HepG2 (cell line): ENCODE results near the gene MYO1B. TPM values are rescaled to one million over a fixed set of nuclear protein-coding genes. Genes with fewer than 3 reads are reported as not detected.

Source experiments
- ATAC-seq: fragments of 200-7000 bp; cut with Tn5 transposase; 3 replicates; pipeline ENCODE4 v1.9.1; 2020; ENCODE audit warnings: mild to moderate bottlenecking, moderate library complexity
- BruUV-seq: library from RNA; stranded (reverse); fragments of 400-500 nt; replicated peaks from 2 replicates; lab custom pipeline; 2021; lab: Mats Ljungman, UMichigan
- CTCF ChIA-PET: fragments of 300-600 bp; formaldehyde crosslinking; extraction: SDS; loops from one replicate; lab custom pipeline; 2021; ENCODE audit warnings: low total read pairs, inconsistent platforms, low intra/inter-chr PET ratio; lab: Yijun Ruan, JAX
- POLR2A ChIA-PET: fragments of 350-600 bp; sonication (Branson Sonifier 250); formaldehyde crosslinking; loops from one replicate; lab custom pipeline; 2020; ENCODE audit warnings: antibody characterized with exemption, inconsistent platforms; lab: Yijun Ruan, JAX
- DNase-seq: peaks from one replicate; pipeline ENCODE4 v3.0.0-alpha.2; 2015; ENCODE audit warnings: low spot score
- FAIRE-seq: peaks from 3 replicates; lab custom pipeline; 2011; peaks lifted over from hg19 to GRCh38; lab: Jason Lieb, UNC
- H2AFZ ChIP-seq: one replicate; pipeline ENCODE4 v1.6.1; 2011; ENCODE audit warnings: low read length, inconsistent platforms
- H3K27ac ChIP-seq: fragments of 300-600 bp; 3 replicates; pipeline ENCODE4 v1.8.0; 2011; ENCODE audit warnings: mixed run types, mild to moderate bottlenecking, mixed read lengths, low read length, inconsistent platforms; ENCODE audit not compliant: insufficient read depth; ENCODE audit errors: extremely low read length
- H3K27me3 ChIP-seq, 2 experiments: fragments of 200-600 bp in 1 of 2; 2 replicates in 1 of 2; 3 replicates in 1 of 2; pipeline versions ENCODE4 v1.6.0 to v1.8.0; 2011; ENCODE audit warnings: low read length in 2 of 2, mild to moderate bottlenecking in 2 of 2, moderate library complexity in 2 of 2, inconsistent platforms in 1 of 2; ENCODE audit not compliant: insufficient read depth in 2 of 2, control insufficient read depth in 1 of 2
- H3K36me3 ChIP-seq, 2 experiments: fragments of 200-600 bp in 1 of 2; replicated peaks in 1 of 2; 2 replicates in 1 of 2; 3 replicates in 1 of 2; pipeline versions ENCODE4 v1.5.1 to v1.8.0; 2011; ENCODE audit warnings: low read length in 2 of 2, inconsistent platforms in 1 of 2; ENCODE audit not compliant: insufficient read depth in 2 of 2, control insufficient read depth in 1 of 2
- H3K4me1 ChIP-seq: 2 replicates; pipeline ENCODE4 v1.5.1; 2012; ENCODE audit warnings: low read length, inconsistent platforms; ENCODE audit not compliant: insufficient read depth
- H3K4me2 ChIP-seq: 2 replicates; pipeline ENCODE4 v1.6.0; 2011; ENCODE audit warnings: low read depth, low read length, inconsistent platforms
- H3K4me3 ChIP-seq, 3 experiments: fragments of 200-600 bp in 1 of 3; sonication (generic), shearing (Covaris generic) in 1 of 3; replicated peaks in 1 of 3; 2 replicates each; pipeline ENCODE4 v1.5.1; 2011 to 2016; ENCODE audit warnings: low read length in 3 of 3, inconsistent platforms in 2 of 3, low read depth in 2 of 3, mild to moderate bottlenecking in 2 of 3, control low read depth in 1 of 3, mixed read lengths in 1 of 3; ENCODE audit not compliant: insufficient read depth in 1 of 3
- H3K79me2 ChIP-seq: one replicate; pipeline ENCODE4 v1.6.1; 2011; ENCODE audit warnings: low read length, inconsistent platforms; ENCODE audit not compliant: insufficient read depth
- H3K9ac ChIP-seq: 2 replicates; pipeline ENCODE4 v1.6.0; 2011; ENCODE audit warnings: mild to moderate bottlenecking, low read depth, low read length, inconsistent platforms; ENCODE audit not compliant: insufficient read depth
- H3K9me3 ChIP-seq: 2 replicates; pipeline ENCODE4 v1.5.1; 2012; ENCODE audit warnings: mild to moderate bottlenecking, low read length
- H4K20me1 ChIP-seq: 2 replicates; pipeline ENCODE4 v1.6.0; 2011; ENCODE audit warnings: inconsistent platforms, mild to moderate bottlenecking, low read length, moderate library complexity; ENCODE audit not compliant: insufficient read depth
- HNRNPH1 ChIP-seq: fragments of 200-400 bp; formaldehyde crosslinking; optimal IDR thresholded peaks from 2 replicates; pipeline ENCODE3; 2017; ENCODE audit warnings: mild to moderate bottlenecking, low read depth, low read length
- PHF5A ChIP-seq: IDR thresholded peaks from one replicate; pipeline ENCODE4 v1.6.1; 2018; ENCODE audit warnings: low read depth, missing genetic modification reagents; ENCODE audit not compliant: unreplicated experiment
- RBM39 ChIP-seq: fragments of 200-400 bp; formaldehyde crosslinking; IDR thresholded peaks from one replicate; pipeline ENCODE4 v1.6.1; 2018; ENCODE audit warnings: antibody characterized with exemption, mild to moderate bottlenecking, low read depth, low read length; ENCODE audit not compliant: poor library complexity, severe bottlenecking
- RFX3 ChIP-seq: IDR thresholded peaks from 2 replicates; pipeline ENCODE4 v1.6.1; 2016; ENCODE audit warnings: missing biosample characterization, missing genetic modification reagents
- STAT5B ChIP-seq: sonication (generic); formaldehyde crosslinking; IDR thresholded peaks from 2 replicates; pipeline ENCODE4 v1.4.0; 2020; ENCODE audit warnings: missing genetic modification reagents
- ZNF224 ChIP-seq: sonication (generic); formaldehyde crosslinking; IDR thresholded peaks from 2 replicates; pipeline ENCODE4 v1.5.0; 2020; ENCODE audit warnings: mild to moderate bottlenecking, missing genetic modification reagents
- ZNF3 ChIP-seq: IDR thresholded peaks from 2 replicates; pipeline ENCODE4 v1.7.0; 2017; ENCODE audit warnings: inconsistent platforms
- ZNF407 ChIP-seq: sonication (generic); formaldehyde crosslinking; IDR thresholded peaks from one replicate; pipeline ENCODE4 v1.5.1; 2020; ENCODE audit warnings: mild to moderate bottlenecking, missing genetic modification reagents; ENCODE audit errors: not compliant biosample characterization
- ZNF605 ChIP-seq: sonication (generic); formaldehyde crosslinking; IDR thresholded peaks from 2 replicates; pipeline ENCODE4 v1.8.0; 2022; ENCODE audit warnings: mild to moderate bottlenecking, missing genetic modification reagents
- ZNF639 ChIP-seq: conservative IDR thresholded peaks from 2 replicates; pipeline ENCODE4 v1.6.1; 2018; ENCODE audit warnings: missing genetic modification reagents
- WGBS: methylation state at CpG from one replicate; pipeline ENCODE4 v1.1.6; 2017; ENCODE audit warnings: low lambda C conversion rate; 5-methylcytosine and 5-hydroxymethylcytosine counted together
- in situ Hi-C: cut with HindIII; loops from 2 replicates; pipeline ENCODE4 v1.10.0; 2017; ENCODE audit warnings: low pct_unique_long_range_greater_than_20kb; ENCODE audit not compliant: extremely low pct_ligation_motif_present
- intact Hi-C: fragments of 100-400 bp; cut with micrococcal nuclease; formaldehyde crosslinking; loops from one replicate; pipeline ENCODE4 v1.10.0; 2022; ENCODE audit not compliant: unreplicated experiment
- polyA plus RNA-seq, 8 experiments: library from polyadenylated mRNA; depleted of rRNA in 3 of 8; stranded (reverse) in 7 of 8; unstranded in 1 of 8; fragments of >200 nt; fragmentation: Illumina TruSeq in 4 of 8; extraction: Trizol in 4 of 8; gene quantifications; 2 replicates each; pipeline versions ENCODE4 v1.2.1 to v1.2.3, GENCODE V29; 2011 to 2016; ENCODE audit warnings: low read depth in 4 of 8, missing spikeins in 1 of 8, mixed read lengths in 1 of 8; ENCODE audit not compliant: insufficient read depth in 1 of 8
- total RNA-seq, 5 experiments: library from RNA; depleted of rRNA; stranded (reverse); fragments of >200 nt; fragmentation: Illumina TruSeq; extraction: Trizol; gene quantifications; 2 replicates each; pipeline ENCODE4 v1.2.3, GENCODE V29; 2016; ENCODE audit warnings: low read depth in 1 of 5
- TF ChIP-seq, protein P1 (sequence below): sonication (generic); formaldehyde crosslinking; IDR thresholded peaks from 2 replicates; pipeline ENCODE4 v1.4.0; 2020; ENCODE audit warnings: missing genetic modification reagents
- TF ChIP-seq, protein P2 (sequence below): sonication (generic); formaldehyde crosslinking; IDR thresholded peaks from 2 replicates; pipeline ENCODE4 v1.9.0; 2021; ENCODE audit warnings: missing genetic modification reagents, mild to moderate bottlenecking, borderline replicate concordance

The MYO1B gene
- total and polyA plus RNA-seq, 2 of the 13 experiments (the other 11 are each of a cell fraction or from before 2014, with no cell fraction given), result 36.9 to 89.8 TPM

DNA sequence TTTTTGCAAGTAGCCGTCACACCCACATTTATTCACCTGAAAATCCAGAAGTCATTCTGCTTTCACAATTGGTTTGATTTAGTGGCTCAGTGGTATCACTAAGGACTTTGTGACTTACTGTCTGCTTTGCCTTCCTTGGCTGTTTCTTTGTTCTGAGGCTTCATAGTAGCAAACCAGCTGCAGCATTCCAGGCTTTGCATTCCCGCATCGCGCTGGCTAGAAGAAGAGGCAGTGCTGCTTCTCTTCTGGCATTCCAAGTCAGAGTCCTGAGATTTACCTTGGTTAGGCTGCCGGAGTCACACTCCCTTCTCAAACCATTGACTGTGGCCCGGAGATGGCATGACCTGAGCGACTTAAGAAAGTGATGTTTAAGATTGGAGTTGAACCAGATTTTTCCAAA lies 35.1 kb downstream of the MYO1B start:
- DNase-seq (no peak), ATAC-seq (peak; percentile 39), FAIRE-seq (no peak)
- H4K20me1 ChIP-seq, result no peaks in the 10 kb centered on the region
- intact Hi-C loops (no loop called here), in situ Hi-C loops (no loop called here)
- no peak overlapping the region for H3K4me3 ChIP-seq
- ChIA-PET POLR2A (interaction anchor here (0.8 kb wide), 1 partner anchor 34 kb away, joined by 3 read pairs; no protein-coding TSS in a partner anchor), CTCF (no interaction called here)
- BruUV-seq, result no TSS peak
- H3K4me1 ChIP-seq, result peaks cover 20% of the 10 kb centered on the region
- no peaks in the 10 kb centered on the region for H3K27me3 ChIP-seq
- H3K79me2 ChIP-seq, result peaks cover 42% of the 10 kb centered on the region
- H3K36me3 ChIP-seq, result peaks cover 11 to 53% of the 10 kb centered on the region in 2 experiments
- no peaks in the 10 kb centered on the region for H3K9me3 ChIP-seq
- H3K27ac ChIP-seq, result peak overlapping the region; percentile 25
- 96% methylated on average over 7 of the region's 7 CpGs for WGBS
- H3K9ac ChIP-seq, result no peak overlapping the region
- H2AFZ ChIP-seq, result no peak overlapping the region
- no peak overlapping the region for H3K4me2 ChIP-seq
- TF ChIP-seq RFX3, result no peak
- no peak for TF ChIP-seq HNRNPH1
- TF ChIP-seq, protein P1, sequence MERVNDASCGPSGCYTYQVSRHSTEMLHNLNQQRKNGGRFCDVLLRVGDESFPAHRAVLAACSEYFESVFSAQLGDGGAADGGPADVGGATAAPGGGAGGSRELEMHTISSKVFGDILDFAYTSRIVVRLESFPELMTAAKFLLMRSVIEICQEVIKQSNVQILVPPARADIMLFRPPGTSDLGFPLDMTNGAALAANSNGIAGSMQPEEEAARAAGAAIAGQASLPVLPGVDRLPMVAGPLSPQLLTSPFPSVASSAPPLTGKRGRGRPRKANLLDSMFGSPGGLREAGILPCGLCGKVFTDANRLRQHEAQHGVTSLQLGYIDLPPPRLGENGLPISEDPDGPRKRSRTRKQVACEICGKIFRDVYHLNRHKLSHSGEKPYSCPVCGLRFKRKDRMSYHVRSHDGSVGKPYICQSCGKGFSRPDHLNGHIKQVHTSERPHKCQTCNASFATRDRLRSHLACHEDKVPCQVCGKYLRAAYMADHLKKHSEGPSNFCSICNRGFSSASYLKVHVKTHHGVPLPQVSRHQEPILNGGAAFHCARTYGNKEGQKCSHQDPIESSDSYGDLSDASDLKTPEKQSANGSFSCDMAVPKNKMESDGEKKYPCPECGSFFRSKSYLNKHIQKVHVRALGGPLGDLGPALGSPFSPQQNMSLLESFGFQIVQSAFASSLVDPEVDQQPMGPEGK (CRISPR knock-in tag), result no peak
- TF ChIP-seq ZNF639 (CRISPR knock-in tag), result no peak
- TF ChIP-seq, protein P2, sequence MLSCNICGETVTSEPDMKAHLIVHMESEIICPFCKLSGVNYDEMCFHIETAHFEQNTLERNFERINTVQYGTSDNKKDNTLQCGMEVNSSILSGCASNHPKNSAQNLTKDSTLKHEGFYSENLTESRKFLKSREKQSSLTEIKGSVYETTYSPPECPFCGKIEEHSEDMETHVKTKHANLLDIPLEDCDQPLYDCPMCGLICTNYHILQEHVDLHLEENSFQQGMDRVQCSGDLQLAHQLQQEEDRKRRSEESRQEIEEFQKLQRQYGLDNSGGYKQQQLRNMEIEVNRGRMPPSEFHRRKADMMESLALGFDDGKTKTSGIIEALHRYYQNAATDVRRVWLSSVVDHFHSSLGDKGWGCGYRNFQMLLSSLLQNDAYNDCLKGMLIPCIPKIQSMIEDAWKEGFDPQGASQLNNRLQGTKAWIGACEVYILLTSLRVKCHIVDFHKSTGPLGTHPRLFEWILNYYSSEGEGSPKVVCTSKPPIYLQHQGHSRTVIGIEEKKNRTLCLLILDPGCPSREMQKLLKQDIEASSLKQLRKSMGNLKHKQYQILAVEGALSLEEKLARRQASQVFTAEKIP (CRISPR knock-in tag), result no peak
- no peak for TF ChIP-seq RBM39
- no peak for TF ChIP-seq STAT5B (CRISPR knock-in tag)
- TF ChIP-seq ZNF3 (CRISPR knock-in tag), result no peak
- TF ChIP-seq PHF5A (CRISPR knock-in tag), result no peak
- no peak for TF ChIP-seq ZNF224 (CRISPR knock-in tag)
- TF ChIP-seq ZNF407 (CRISPR knock-in tag), result no peak
- no peak for TF ChIP-seq ZNF605 (CRISPR knock-in tag)
